Measurements from ENCODE around the gene MGAT5. TPM values are rescaled to one million over a fixed set of nuclear protein-coding genes. Genes with fewer than 3 reads are reported as not detected.

MGAT5 gene
- total RNA-seq, 1 donor from 2014 or later, result 32.5 TPM

DNA sequence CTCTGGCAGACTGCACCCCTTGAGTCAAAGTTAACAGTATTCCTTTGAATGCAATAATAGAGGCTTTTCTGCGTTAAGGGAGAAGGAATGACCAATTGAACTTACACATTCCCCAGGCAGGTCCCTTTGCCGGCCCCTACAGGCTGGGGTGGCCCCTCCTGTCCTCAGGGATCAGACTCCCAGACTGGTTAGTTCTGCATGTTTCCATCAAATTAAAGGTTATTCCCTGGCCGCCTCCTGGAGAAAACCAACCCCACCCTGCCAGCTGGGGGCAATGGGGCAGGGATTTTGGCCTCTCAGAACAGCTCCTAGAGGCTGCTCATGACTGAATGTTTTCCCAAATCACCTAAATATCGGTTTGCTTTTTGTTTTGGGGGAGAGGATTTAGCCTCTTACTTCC, 199.6 kb downstream of the MGAT5 start:
- Histone ChIP-seq H3K4me3 (ENCODE audit: low read depth, low read length) (no peak overlapping the region), H3K27me3 (ENCODE audit: control insufficient read depth, insufficient read depth, low read length) (no peaks in the 10 kb centered on the region), H3K36me3 (ENCODE audit: control insufficient read depth, insufficient read depth, low read length) (peaks cover under 1% of the 10 kb centered on the region)
- TF ChIP-seq, protein P1, sequence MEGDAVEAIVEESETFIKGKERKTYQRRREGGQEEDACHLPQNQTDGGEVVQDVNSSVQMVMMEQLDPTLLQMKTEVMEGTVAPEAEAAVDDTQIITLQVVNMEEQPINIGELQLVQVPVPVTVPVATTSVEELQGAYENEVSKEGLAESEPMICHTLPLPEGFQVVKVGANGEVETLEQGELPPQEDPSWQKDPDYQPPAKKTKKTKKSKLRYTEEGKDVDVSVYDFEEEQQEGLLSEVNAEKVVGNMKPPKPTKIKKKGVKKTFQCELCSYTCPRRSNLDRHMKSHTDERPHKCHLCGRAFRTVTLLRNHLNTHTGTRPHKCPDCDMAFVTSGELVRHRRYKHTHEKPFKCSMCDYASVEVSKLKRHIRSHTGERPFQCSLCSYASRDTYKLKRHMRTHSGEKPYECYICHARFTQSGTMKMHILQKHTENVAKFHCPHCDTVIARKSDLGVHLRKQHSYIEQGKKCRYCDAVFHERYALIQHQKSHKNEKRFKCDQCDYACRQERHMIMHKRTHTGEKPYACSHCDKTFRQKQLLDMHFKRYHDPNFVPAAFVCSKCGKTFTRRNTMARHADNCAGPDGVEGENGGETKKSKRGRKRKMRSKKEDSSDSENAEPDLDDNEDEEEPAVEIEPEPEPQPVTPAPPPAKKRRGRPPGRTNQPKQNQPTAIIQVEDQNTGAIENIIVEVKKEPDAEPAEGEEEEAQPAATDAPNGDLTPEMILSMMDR (IDR thresholded peaks at IDR 0.05; ENCODE audit: insufficient read depth, low read length, poor library complexity, severe bottlenecking), result no peak
- no peak for DNase-seq (ENCODE audit: low read depth)

- TF ChIP-seq, protein P1 (IDR thresholded peaks at IDR 0.05; ENCODE audit: insufficient read depth, low read length, poor library complexity, severe bottlenecking), result no peak
- no peaks in the 10 kb centered on the region for H3K27me3 ChIP-seq (ENCODE audit: control insufficient read depth, insufficient read depth, low read length)
These were observed 200.1 kb downstream of the MGAT5 start for GRCh38 chr2:134453973-134454372.

GRCh38 chr2:134454426-134454825, 200.6 kb downstream of the MGAT5 start:
- DNase-seq (ENCODE audit: low read depth), result no peak
- no peaks in the 10 kb centered on the region for H3K36me3 ChIP-seq (ENCODE audit: control insufficient read depth, insufficient read depth, low read length)
- TF ChIP-seq, protein P1 (IDR thresholded peaks at IDR 0.05; ENCODE audit: insufficient read depth, low read length, poor library complexity, severe bottlenecking), result no peak
- H3K27me3 ChIP-seq (ENCODE audit: control insufficient read depth, insufficient read depth, low read length), result no peaks in the 10 kb centered on the region
- H3K4me3 ChIP-seq (ENCODE audit: low read depth, low read length), result no peak overlapping the region

More at GRCh38 chr2:134453973-134454372, 200.1 kb downstream of the MGAT5 start:
- no peak for DNase-seq (ENCODE audit: low read depth)
- no peaks in the 10 kb centered on the region for H3K36me3 ChIP-seq (ENCODE audit: control insufficient read depth, insufficient read depth, low read length)
- H3K4me3 ChIP-seq (ENCODE audit: low read depth, low read length), result no peak overlapping the region

- no peak for DNase-seq (ENCODE audit: low read depth)
- H3K4me3 ChIP-seq (ENCODE audit: low read depth, low read length), result no peak overlapping the region
- no peaks in the 10 kb centered on the region for H3K27me3 ChIP-seq (ENCODE audit: control insufficient read depth, insufficient read depth, low read length)
- H3K36me3 ChIP-seq (ENCODE audit: control insufficient read depth, insufficient read depth, low read length), result no peaks in the 10 kb centered on the region
- TF ChIP-seq, protein P1 (IDR thresholded peaks at IDR 0.05; ENCODE audit: insufficient read depth, low read length, poor library complexity, severe bottlenecking), result no peak
These were observed 201.1 kb downstream of the MGAT5 start for GRCh38 chr2:134454931-134455330.

- TF ChIP-seq, protein P1 (IDR thresholded peaks at IDR 0.05; ENCODE audit: insufficient read depth, low read length, poor library complexity, severe bottlenecking), result no peak
- DNase-seq (ENCODE audit: low read depth), result no peak
- Histone ChIP-seq H3K36me3 (ENCODE audit: control insufficient read depth, insufficient read depth, low read length) (no peaks in the 10 kb centered on the region), H3K4me3 (ENCODE audit: low read depth, low read length) (no peak overlapping the region), H3K27me3 (ENCODE audit: control insufficient read depth, insufficient read depth, low read length) (no peaks in the 10 kb centered on the region)
These were observed 201.6 kb downstream of the MGAT5 start for GRCh38 chr2:134455426-134455825.

GRCh38 chr2:134457353-134457752, 203.5 kb downstream of the MGAT5 start:
- Histone ChIP-seq H3K4me3 (ENCODE audit: low read depth, low read length) (no peak overlapping the region), H3K36me3 (ENCODE audit: control insufficient read depth, insufficient read depth, low read length) (no peaks in the 10 kb centered on the region), H3K27me3 (ENCODE audit: control insufficient read depth, insufficient read depth, low read length) (no peaks in the 10 kb centered on the region)
- TF ChIP-seq, protein P1 (IDR thresholded peaks at IDR 0.05; ENCODE audit: insufficient read depth, low read length, poor library complexity, severe bottlenecking), result no peak
- DNase-seq (ENCODE audit: low read depth), result no peak

Data from kidney epithelial cell (primary cell).